HG02970 (cell line): ENCODE data around the gene CERS5.

Experiments used
- ATAC-seq: cut with Tn5 transposase; IDR thresholded peaks from one replicate; pipeline ENCODE4 v1.9.1; 2021; ENCODE audit warnings: mild to moderate bottlenecking, moderate library complexity, moderate number of reproducible peaks; ENCODE audit not compliant: unreplicated experiment, low FRiP score

Gene CERS5, protein sequence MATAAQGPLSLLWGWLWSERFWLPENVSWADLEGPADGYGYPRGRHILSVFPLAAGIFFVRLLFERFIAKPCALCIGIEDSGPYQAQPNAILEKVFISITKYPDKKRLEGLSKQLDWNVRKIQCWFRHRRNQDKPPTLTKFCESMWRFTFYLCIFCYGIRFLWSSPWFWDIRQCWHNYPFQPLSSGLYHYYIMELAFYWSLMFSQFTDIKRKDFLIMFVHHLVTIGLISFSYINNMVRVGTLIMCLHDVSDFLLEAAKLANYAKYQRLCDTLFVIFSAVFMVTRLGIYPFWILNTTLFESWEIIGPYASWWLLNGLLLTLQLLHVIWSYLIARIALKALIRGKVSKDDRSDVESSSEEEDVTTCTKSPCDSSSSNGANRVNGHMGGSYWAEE

DNA sequence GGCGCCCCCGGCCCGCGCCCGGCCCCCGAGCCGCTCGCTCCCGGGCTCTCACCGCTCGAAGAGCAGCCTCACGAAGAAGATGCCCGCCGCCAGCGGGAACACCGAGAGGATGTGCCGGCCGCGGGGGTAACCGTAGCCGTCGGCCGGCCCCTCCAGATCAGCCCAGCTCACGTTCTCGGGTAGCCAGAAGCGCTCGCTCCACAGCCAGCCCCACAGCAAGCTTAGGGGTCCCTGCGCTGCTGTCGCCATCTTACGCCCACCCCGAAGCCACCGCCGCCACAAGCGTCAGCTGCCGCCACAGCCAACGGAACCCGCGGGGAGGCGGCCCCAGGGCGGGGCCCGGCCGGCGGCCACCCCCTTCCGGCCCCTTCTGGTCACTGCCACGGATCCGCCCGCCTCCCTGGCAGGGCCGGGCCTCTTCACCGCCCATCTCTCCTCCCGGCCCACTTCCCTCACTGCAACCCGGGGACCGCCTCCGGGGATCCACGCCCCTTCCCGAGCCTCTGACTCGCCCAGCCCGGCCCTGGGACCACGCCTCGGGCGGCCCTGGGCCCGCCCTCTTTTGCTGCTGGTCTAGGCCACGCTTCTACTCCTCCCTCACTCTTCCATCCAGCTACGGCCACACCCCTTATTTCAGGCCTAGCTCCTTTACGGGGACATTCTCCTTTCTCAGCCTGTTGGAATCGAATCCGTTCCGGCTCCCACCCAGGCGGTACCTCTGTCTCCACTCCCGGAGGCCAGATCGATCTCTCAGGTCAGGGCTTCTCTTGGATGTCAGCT, at the start of gene CERS5:
CERS5 (minus strand) TSS at position 321 of the 780 bp plus-strand sequence; CDS start at position 249, 72 bp downstream.
- ATAC-seq = peak; percentile 98

DNA sequence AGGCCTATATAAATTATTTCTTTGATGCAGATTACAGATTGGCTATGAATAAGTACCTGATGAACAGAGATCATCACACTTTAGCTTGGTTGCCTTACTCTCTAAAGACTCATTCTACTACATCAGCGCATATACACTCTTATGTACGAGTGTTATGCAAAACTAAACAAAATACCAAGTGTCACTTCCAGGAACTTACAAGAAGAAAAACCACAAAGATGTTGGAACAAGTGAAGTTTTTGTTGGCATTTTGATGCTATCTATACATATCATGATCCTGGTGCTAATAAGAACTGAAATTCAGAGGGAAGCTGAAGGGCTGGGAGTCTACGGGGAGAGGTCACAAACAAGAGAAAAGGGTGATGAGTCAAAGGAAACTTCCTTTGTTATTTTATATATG, 47.9 kb upstream of the CERS5 start:
- no peak for ATAC-seq

DNA sequence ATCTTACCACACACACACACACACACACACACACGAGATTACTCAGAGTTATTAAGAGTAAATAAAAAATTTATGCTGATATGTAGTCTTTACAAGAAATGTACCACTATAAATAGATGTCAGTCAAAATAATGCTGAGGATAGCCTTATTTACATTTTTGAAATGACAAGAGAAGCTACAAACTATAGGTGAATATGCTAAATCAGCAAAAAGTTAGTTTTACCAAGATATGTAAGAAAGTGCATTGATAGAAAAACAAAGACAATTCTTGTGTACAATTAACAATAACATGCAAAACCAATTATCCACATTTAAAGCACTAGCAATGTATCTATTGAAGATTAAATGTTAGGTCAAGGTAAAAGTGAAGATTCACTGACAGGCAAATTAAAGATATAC, 46.8 kb upstream of the CERS5 start:
- ATAC-seq = no peak

DNA sequence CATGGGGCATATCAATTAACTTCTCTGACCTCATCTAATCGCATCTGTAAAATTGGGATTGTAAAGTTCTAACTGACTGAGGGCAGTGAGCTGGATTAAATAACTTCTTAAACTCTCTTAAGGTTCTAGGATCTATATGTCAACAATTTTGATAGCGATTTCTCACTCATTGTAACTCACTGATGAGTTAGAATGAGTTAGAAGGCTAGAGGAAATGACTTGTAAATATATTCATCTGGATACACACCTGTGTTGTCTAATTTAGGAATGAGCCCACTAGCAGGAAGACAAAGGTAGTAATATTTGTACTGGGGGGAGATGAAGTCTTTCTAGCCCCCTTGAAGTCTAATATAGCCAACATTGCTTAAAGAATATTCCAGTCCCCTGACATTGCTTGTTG, 46.3 kb upstream of the CERS5 start:
- ATAC-seq = no peak

DNA sequence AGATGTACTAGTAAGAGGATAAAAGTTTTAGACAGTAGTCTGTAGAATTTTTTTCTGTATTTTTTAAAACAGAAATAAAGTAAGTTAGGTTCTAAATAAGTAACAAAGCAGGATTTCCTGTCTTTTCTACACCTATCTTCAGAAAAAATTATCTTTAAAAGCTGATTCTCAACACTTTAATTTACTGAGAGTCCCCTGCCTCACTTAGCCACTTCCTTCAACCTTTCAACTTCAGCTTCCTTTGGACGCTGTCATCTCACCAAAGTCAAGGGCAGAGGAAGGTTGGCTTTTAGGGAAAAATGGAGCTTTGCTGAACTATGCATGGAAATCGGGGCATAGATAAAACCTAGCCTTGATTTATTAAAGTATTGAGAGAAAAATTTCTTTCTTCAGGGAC, 44.9 kb upstream of the CERS5 start:
- ATAC-seq = no peak

DNA sequence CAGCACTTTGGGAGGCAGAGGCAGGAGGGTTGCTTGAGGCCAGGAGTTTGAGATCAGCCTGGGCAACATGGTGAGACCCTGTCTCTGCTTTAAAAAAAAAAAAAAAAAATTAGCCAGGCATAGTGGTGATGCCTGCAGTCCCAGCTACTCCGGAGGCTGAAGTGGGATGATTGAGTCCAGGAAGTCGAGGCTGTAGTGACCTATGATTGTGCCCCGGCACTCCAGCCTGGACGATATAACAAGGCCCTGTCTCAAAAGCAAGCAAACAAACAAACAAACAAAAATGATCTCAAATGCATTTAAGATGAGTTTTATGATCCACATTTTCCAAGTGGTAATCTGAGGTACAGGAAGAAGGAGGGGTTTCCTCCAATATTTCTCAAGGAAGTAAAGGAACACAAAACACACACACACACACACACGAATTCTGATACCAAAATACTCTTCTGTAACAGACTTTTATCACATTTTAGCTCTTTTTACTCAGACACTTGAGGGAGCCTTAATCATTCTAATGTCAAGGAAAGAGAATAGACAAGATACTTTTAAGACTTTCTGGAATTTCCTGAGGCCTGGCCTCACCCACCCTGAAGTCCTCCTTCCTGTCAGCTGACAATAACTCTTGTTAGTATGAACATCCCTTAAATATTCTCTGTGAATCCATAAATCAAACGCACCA, 44.4 kb upstream of the CERS5 start:
- no peak for ATAC-seq

DNA sequence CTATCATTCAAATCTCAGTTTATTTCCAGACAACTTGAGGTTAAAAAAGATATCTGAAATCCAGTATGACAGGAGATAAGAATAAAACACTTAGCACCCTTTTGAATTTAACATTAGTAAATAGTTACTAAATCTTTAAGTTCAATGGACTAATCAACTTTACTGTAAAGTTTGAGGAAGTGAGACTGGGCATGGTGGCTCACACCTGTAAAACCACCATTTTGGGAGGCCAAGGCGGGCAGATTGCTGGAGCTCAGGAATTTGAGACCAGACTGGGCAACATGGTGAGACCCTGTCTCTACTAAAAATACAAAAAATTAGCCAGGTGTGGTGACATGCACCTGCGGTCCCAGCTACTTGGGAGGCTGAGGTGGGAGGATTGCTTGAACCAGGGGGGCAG, 40.3 kb upstream of the CERS5 start:
- ATAC-seq = no peak

DNA sequence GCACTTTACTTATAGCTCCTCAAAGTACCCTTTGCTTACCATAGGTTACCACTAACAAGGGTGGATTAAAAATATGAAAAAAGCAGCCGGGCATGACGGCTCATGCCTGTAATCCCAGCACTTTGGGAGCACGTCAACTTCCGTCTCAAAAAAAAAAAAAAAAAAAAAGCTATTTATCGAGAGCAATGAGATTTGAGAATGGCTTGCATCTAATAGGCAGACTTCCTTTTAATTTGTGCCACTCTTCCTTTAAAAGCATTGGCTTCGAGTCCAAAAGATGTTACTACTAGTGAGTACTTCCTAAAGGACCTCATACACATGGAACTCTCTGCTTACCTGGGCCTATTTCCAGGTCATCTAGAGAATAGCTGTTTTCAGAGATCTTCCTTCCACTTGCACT, 38.5 kb upstream of the CERS5 start:
- no peak for ATAC-seq

DNA sequence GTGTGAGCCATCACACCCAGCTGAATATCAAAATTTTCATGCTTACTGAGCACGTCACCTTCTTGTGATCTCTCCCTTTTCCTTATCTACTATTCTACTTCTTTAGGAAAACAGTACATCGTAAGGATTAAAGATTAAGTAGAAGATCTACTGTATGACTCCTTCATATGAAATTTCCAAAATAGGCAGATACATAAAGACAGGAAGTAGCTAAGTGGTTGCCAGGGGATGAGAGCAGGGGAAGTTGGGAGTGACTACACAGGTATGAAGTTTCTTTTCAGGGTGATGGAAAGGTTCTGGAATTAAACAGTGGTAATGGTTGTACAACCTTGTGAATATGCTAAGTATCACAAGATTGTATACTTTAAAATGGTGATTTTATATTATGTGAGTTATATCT, 36.5 kb upstream of the CERS5 start:
- ATAC-seq = no peak

DNA sequence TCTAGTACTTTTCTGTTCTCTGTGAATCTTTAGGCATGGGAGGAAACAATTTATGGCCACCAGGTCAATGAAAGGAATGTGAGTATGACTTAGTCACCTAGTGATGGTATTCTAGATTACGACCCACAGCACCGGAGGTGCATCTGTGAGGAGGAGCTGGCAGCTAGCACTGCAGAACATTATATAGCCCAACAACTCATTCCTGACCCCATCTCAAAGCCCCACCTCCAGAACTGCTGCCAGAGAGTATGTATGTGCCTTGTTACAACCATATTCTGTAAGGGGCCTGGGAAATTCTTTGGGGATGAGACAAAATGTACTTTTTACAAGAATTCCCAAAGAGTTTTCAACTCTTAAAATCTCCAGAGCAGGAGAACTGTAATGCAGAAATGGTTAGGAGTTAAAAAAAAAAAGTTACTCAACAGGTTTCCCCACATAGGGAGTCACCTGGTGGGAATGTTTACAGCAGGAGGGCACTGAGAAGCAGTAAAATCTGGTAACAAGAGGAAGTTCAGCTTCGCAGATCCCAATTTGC, 34.9 kb upstream of the CERS5 start:
- ATAC-seq = no peak

DNA sequence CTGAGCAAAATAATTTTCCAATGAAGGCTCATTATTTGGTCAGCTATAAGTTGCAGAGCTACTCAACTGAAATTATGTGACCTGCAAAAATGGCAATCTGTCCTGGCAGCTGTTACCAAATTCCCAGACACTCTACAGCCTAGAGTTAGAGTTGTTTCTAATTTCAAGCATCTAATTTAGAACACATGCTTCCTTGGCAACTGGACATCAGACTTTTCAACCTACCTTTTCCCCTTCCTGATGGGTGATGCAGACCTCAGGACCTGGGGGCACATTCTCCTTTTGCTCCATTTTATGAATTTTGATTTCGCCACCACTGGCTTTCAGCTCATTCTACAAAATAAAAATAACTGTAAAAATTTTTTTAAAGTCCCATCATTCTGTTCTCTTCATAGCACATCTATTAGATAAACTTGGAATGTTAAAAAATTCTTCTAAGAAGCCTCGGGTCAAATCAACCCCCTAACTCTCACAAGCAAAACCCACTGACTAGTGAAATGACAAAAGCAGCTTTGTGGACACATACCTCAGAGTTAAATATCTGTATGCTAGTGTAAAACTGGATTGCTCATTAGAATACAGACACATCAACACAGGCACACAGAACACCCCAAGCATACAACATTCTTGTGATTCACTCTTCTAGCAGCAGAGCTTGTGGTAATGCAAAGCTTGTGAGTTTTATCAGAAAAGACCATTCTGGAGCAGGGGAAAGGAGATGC, 33.5 kb upstream of the CERS5 start:
- ATAC-seq = no peak

DNA sequence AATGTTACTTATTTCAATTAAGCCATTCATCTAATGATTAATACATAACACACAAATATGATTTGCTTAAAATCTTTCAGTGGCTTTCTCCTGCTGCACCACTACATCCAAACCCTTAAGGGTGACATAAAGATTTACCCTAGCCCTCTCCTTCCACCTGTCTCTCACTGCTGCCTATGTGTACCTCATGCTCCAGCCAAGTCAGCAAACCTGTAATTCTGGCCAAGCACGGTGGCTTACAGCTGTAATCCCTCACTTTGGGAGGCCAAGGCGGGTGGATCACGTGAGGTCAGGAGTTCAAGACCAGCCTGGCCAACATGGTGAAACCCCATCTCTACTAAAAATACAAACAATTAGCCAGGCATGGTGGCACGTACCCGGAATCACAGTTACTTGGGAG, 31.7 kb upstream of the CERS5 start:
- ATAC-seq = no peak

DNA sequence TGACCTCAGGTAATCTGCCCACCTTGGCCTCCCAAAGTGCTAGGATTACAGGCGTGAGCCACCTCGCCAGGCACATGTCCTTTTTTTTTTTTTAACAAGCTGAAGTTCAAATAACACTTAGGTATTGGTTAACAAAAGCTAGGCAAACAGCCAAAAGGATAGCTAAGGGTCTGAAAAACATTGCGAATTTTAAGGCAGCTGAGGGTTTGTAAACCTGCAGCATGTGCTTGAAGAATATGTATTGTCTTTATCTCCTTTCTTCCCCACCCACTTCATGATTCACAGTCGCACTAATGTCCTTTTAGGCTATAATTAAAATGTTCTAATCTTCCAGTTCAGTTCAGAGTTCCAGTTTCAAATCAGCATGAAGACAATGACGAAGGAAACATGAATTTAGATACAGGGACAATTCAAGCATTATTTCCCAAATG, 30.1 kb upstream of the CERS5 start:
- ATAC-seq = no peak

DNA sequence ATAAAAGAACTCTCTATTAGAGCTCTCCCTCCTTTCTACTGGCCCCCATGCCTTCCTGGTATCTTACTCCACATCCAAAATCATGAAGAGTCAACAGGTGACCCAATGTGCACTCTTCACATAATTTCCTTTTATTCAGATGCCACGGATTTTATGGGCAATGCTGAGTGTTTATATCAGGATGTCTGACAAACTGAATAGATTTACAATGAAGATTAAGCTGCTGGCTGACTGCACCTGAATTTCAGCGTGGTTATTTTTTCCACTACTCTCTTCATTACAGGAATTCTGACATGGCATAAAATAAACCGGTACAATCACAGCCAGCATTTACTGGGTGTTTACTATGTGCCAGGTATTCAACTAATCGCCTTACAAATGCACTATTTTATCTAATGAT, 29.4 kb upstream of the CERS5 start:
- no peak for ATAC-seq

DNA sequence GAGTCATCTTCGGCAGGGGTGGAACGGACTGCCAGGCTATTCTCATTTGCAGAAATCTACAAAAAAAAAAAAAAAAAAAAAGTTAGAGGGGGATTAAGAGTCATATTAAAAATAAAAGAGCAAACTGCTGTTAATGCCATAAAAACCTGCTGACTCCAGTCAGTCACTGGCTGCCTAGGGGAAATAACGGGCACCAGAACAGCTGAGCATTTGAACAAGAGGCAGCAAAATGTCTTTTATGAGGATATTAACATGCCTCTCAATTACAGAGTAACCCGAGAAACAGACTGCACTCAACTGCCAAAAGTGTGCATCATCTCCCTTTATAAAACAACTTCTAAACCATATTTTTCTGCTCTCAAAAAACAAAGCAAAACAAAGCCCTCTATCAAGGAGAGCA, 28.7 kb upstream of the CERS5 start:
- no peak for ATAC-seq

DNA sequence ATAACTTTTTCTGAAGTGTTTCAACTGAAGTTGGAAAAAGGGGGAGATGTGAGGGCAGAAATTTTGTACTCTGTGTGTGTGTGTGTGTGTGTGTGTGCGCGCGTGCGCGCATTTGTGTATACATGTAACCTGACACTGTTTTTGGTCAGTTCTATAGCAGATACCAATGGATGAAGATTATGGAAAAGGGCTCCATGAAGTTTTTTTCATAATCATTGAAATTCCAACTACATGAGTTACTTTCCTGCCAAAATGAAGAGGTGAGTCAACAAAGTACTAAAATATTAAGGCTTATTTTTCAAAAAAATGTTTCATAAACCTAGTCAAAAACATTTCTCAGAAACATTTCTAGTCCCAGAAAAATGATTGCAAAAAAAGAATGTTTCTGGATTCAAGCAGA, 25.7 kb upstream of the CERS5 start:
- ATAC-seq = no peak

DNA sequence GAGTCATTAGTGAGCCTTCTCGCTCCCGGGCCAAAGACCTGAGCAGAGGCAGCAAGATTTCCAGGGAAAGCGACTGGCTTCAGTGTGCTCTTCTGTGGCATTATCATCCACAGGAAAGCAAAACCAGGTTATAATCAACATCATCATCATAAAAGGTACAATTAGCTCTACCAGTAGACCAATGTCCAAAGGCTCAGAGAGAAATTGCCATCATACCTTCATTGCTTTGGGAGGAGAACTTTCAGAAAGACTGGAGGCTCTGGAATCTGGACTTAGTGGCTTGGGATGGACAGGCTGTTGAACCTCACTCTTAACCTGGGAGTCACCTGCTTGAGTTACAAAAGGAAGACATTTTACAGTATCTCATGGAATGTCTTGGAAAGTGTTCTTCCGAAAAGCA, 25.1 kb upstream of the CERS5 start:
- ATAC-seq = no peak

DNA sequence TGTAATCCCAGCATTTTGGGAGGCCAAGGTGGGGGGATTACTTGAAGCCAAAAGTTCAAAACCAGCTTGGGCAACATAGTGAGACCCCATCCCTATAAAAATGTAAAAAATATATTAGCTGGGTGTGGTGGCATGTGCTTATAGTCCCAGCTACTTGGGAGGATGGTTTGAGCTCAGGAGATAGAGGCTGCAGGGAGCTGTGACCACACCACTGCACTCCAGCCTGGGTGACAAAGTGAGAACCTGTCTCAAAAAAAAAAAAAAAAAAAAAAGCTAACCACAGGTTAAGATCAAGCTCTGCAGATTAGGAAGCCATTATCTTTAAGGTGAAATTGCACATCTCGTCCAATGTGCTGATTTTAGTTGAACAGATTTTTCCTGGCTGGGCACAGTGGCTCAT, 23.7 kb upstream of the CERS5 start:
- ATAC-seq = no peak

DNA sequence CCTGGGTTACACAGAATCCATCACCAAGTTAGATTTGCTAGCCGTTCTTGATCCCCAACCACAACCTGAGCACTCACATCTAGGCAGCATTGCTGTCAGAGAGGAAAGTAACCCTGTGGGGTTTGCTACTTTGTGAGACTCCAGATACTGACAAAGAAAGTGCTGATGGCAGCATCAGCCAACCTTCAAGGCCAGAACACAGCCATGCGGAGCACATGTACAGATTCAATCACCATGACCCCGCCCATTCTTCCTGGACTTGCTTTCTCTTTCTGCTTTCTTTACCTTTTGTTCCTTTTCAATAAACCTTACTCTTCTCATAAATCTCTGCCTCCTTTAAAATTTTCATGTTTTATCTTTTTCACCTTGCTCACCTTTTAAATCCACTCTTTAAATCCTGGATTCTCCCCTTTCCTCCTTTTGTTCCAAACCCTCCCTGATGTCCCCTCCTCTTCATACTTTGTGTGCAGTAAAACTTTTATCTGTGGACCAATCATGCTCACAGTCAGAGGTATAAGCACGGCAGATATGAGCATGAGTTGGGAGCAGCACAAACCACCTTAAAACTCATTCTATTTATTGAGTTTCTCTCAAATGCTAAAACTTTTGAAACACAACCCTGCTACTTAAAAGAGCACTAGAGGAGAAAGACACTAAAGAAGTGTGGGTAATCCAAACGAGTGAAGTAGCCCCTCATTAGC, 21.9 kb upstream of the CERS5 start:
- ATAC-seq = no peak

DNA sequence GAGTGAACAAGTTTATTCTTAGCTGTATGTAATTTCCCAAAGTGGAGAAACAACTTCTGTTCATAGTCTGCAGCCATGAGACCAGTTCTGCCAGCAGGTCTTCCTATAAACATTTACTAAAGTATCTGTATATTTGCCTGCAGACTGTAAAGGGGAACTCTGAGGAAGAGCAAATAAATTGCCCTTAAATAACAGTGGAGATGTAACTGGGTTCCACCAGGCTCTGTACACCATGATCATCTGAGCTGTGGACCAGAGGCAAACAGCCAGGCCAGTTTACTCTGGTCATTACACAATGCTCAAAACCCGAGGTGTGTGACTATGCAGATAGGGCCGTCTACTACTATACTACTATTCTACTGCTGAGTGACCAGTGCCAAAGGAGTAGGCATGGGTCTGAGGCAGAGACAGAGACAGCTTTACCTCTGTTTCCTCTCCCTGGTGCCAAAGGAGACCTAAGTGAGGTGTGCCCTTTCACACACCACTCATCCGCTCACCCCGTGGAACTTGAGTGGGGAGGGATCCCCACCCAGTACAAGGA, 21.1 kb upstream of the CERS5 start:
- no peak for ATAC-seq
